OCI-LY7 (cell line): ENCODE data around the gene TNK1.

Experiments used
- EZH2phosphoT487 ChIP-seq: fragments of 200-600 bp; sonication (generic); IDR thresholded peaks from 2 replicates; pipeline ENCODE4 v1.6.1; 2018; ENCODE audit warnings: low read depth, borderline replicate concordance, mild to moderate bottlenecking, mixed run types, antibody characterized with exemption, low read length, moderate library complexity, mixed read lengths
- TF ChIP-seq, protein P1 (sequence below): fragments of 200-600 bp; sonication (generic); conservative IDR thresholded peaks from 2 replicates; pipeline ENCODE4 v1.5.1; 2014; ENCODE audit warnings: mild to moderate bottlenecking, antibody characterized with exemption, low read length, moderate library complexity, mixed read lengths

- TF ChIP-seq, protein P1, sequence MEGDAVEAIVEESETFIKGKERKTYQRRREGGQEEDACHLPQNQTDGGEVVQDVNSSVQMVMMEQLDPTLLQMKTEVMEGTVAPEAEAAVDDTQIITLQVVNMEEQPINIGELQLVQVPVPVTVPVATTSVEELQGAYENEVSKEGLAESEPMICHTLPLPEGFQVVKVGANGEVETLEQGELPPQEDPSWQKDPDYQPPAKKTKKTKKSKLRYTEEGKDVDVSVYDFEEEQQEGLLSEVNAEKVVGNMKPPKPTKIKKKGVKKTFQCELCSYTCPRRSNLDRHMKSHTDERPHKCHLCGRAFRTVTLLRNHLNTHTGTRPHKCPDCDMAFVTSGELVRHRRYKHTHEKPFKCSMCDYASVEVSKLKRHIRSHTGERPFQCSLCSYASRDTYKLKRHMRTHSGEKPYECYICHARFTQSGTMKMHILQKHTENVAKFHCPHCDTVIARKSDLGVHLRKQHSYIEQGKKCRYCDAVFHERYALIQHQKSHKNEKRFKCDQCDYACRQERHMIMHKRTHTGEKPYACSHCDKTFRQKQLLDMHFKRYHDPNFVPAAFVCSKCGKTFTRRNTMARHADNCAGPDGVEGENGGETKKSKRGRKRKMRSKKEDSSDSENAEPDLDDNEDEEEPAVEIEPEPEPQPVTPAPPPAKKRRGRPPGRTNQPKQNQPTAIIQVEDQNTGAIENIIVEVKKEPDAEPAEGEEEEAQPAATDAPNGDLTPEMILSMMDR, result no peak
- no peak for TF ChIP-seq EZH2phosphoT487
These were observed 46.1 kb downstream of the TNK1 start for GRCh38 chr17:7426896-7427489.
